Hepatocyte (in vitro differentiated cells): ENCODE data around the gene MEGF11. TPM values are rescaled to one million over a fixed set of nuclear protein-coding genes. Genes with fewer than 3 reads are reported as not detected.

Source experiments
- DNase-seq: peaks from one replicate; pipeline ENCODE4 v3.0.0-alpha.2; 2016; ENCODE audit warnings: low spot score
- H2AFZ ChIP-seq: fragments of 200-600 bp; sonication (generic); 2 replicates; pipeline ENCODE4 v1.6.0; 2016; ENCODE audit warnings: antibody characterized with exemption, mild to moderate bottlenecking
- H3K27ac ChIP-seq: fragments of 200-600 bp; sonication (generic); 2 replicates; pipeline ENCODE4 v1.5.1; 2016; ENCODE audit warnings: mild to moderate bottlenecking
- H3K27me3 ChIP-seq: fragments of 200-600 bp; sonication (generic); 2 replicates; pipeline ENCODE4 v1.6.1; 2016
- H3K36me3 ChIP-seq: fragments of 200-600 bp; sonication (generic); replicated peaks from 2 replicates; pipeline ENCODE4 v1.5.1; 2016; ENCODE audit warnings: low read depth; ENCODE audit not compliant: insufficient read depth
- H3K4me1 ChIP-seq: fragments of 200-600 bp; sonication (generic); 2 replicates; pipeline ENCODE4 v1.5.1; 2016; ENCODE audit warnings: mild to moderate bottlenecking, moderate library complexity; ENCODE audit not compliant: insufficient read depth
- H3K4me2 ChIP-seq: fragments of 200-600 bp; sonication (generic); 2 replicates; pipeline ENCODE4 v1.6.0; 2016
- H3K4me3 ChIP-seq: fragments of 200-600 bp; sonication (generic); 2 replicates; pipeline ENCODE4 v1.5.1; 2016; ENCODE audit warnings: mild to moderate bottlenecking
- H3K79me2 ChIP-seq: fragments of 200-600 bp; sonication (generic); 2 replicates; pipeline ENCODE4 v1.6.0; 2017; ENCODE audit warnings: mild to moderate bottlenecking
- H3K9me2 ChIP-seq: fragments of 200-600 bp; sonication (generic); replicated peaks from 2 replicates; pipeline ENCODE4 v1.6.0; 2017; ENCODE audit warnings: mild to moderate bottlenecking; ENCODE audit not compliant: insufficient read depth
- H3K9me3 ChIP-seq: fragments of 200-600 bp; sonication (generic); 2 replicates; pipeline ENCODE4 v1.5.1; 2016; ENCODE audit warnings: low read depth, mild to moderate bottlenecking
- H4K20me1 ChIP-seq: fragments of 200-600 bp; sonication (generic); 2 replicates; pipeline ENCODE4 v1.6.0; 2016; ENCODE audit warnings: mild to moderate bottlenecking; ENCODE audit not compliant: insufficient read depth, poor library complexity, severe bottlenecking
- CTCF ChIP-seq: fragments of 200-600 bp; sonication (generic); IDR thresholded peaks from 2 replicates; pipeline ENCODE4 v1.5.1; 2016; ENCODE audit warnings: antibody characterized with exemption, mild to moderate bottlenecking; ENCODE audit not compliant: poor library complexity
- EZH2 ChIP-seq: fragments of 200-600 bp; sonication (generic); IDR thresholded peaks from 2 replicates; pipeline ENCODE4 v1.6.1; 2016; ENCODE audit warnings: antibody characterized with exemption, mild to moderate bottlenecking, borderline replicate concordance
- EZH2phosphoT487 ChIP-seq: fragments of 200-600 bp; sonication (generic); IDR thresholded peaks from one replicate; pipeline ENCODE4 v1.6.1; 2018; ENCODE audit warnings: antibody characterized with exemption, mild to moderate bottlenecking, low read depth, moderate library complexity; ENCODE audit not compliant: unreplicated experiment, severe bottlenecking
- WGBS: methylation state at CpG from one replicate; pipeline ENCODE4 v1.1.6; 2016; ENCODE audit warnings: low lambda C conversion rate; ENCODE audit errors: missing lambda C conversion rate; 5-methylcytosine and 5-hydroxymethylcytosine counted together
- polyA plus RNA-seq: library from polyadenylated mRNA; unstranded; fragments of >200 nt; fragmentation: Nextera tagmentation; extraction: Ambion mirVana; gene quantifications from 2 replicates; pipeline ENCODE4 v1.2.1, GENCODE V29; 2016
- total RNA-seq: library from RNA; depleted of rRNA; stranded (reverse); fragments of >200 nt; gene quantifications from 2 replicates; pipeline ENCODE4 v1.2.3, GENCODE V29; 2014

Gene MEGF11
- total and polyA plus RNA-seq, 2 experiments from 2014 or later: 0.07 to 0.25 TPM

DNA sequence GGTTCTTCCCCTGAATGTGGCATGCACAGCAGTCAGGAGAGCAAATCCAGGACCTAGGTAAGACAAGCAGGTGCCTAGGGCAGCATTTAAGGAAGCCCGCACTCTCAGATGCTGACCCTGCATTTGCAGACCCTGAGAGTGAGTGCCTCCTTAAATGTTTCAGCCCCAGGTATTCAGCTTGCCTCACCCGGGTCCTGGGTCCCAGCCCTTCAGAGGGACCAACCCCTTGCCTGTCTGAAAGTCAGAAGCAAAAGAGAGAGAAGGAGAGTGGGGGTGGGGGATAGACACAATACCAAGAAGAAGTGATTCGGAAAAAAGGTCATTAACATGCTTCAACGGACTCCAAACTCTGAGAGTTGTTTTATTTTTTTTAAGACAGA lies 75.0 kb downstream of the MEGF11 start:
- Histone ChIP-seq H3K4me1 (peaks cover 4% of the 10 kb centered on the region), H3K4me2 (no peak overlapping the region), H2AFZ (no peak overlapping the region), H3K27ac (no peak overlapping the region), H3K79me2 (no peaks in the 10 kb centered on the region), H3K4me3 (no peak overlapping the region), H3K9me3 (no peaks in the 10 kb centered on the region), H4K20me1 (no peaks in the 10 kb centered on the region), H3K36me3 (no peaks in the 10 kb centered on the region), H3K27me3 (peaks cover 19% of the 10 kb centered on the region), H3K9me2 (no peaks in the 10 kb centered on the region)
- no peak for DNase-seq
- WGBS: 38% methylated on average over 4 of the region's 4 CpGs
- TF ChIP-seq EZH2 (no peak), CTCF (no peak), EZH2phosphoT487 (no peak)

- no peak for TF ChIP-seq EZH2phosphoT487
- no peak for TF ChIP-seq EZH2
- TF ChIP-seq CTCF: no peak
- WGBS: 65% methylated on average over 8 of the region's 11 CpGs
- Histone ChIP-seq H3K4me1 (no peaks in the 10 kb centered on the region), H3K27me3 (peaks cover 12% of the 10 kb centered on the region), H3K79me2 (no peaks in the 10 kb centered on the region), H4K20me1 (no peaks in the 10 kb centered on the region), H3K9me2 (no peaks in the 10 kb centered on the region), H3K27ac (no peak overlapping the region), H3K9me3 (no peaks in the 10 kb centered on the region), H3K36me3 (no peaks in the 10 kb centered on the region), H3K4me3 (no peak overlapping the region), H2AFZ (no peak overlapping the region), H3K4me2 (no peak overlapping the region)
- DNase-seq: no peak
Measured at GRCh38 chr15:66172324-66172980, 81.1 kb downstream of the MEGF11 start.

DNA sequence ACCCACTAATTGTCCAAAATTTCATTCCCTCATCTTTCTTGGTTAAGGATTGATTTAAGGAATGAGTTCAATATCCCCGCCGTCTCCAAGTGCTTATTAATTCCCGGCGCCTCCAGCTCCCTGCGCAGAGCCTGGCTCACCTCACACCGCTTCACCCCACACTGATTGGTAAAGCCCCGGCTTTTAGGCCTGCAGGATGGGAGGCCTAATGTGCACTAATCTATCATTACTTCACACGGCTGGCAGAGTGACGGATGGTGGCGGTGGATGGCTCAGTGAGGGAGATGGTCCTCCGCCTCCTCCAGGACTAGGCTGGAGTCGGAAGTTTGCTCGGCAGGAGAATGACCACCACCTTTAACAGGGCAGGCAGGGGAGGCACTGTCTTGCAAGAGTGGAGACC lies 81.7 kb downstream of the MEGF11 start:
- no peak overlapping the region for H3K27ac ChIP-seq
- no peaks in the 10 kb centered on the region for H3K4me1 ChIP-seq
- TF ChIP-seq EZH2phosphoT487 (no peak), CTCF (no peak), EZH2 (no peak)
- H3K79me2 ChIP-seq: no peaks in the 10 kb centered on the region
- peaks cover 12% of the 10 kb centered on the region for H3K27me3 ChIP-seq
- no peak overlapping the region for H2AFZ ChIP-seq
- no peaks in the 10 kb centered on the region for H3K9me2 ChIP-seq
- no peak overlapping the region for H3K4me2 ChIP-seq
- no peak overlapping the region for H3K4me3 ChIP-seq
- H4K20me1 ChIP-seq: no peaks in the 10 kb centered on the region
- 77% methylated on average over 13 of the region's 13 CpGs for WGBS
- no peaks in the 10 kb centered on the region for H3K36me3 ChIP-seq
- no peak for DNase-seq
- H3K9me3 ChIP-seq: no peaks in the 10 kb centered on the region
